Stomach smooth muscle (tissue), 2 donors: ENCODE data around the gene BRPF3.
A peak's percentile ranks its signal among the peaks of the same experiment; 100 is the strongest.

Experiments
- H3K27ac ChIP-seq: one replicate; pipeline ENCODE4 v1.7.0; 2013; ENCODE audit warnings: mild to moderate bottlenecking, low read length, inconsistent platforms
- H3K27me3 ChIP-seq, 2 donors: one replicate each; pipeline ENCODE4 v1.7.0; 2013; ENCODE audit warnings: low read length in 2 of 2; ENCODE audit not compliant: insufficient read depth in 2 of 2, control insufficient read depth in 1 of 2
- H3K36me3 ChIP-seq, 2 donors: one replicate each; pipeline ENCODE4 v1.7.0; 2013; ENCODE audit warnings: low read length in 2 of 2; ENCODE audit not compliant: control insufficient read depth in 2 of 2, insufficient read depth in 2 of 2
- H3K4me1 ChIP-seq: one replicate; pipeline ENCODE4 v1.7.0; 2013; ENCODE audit warnings: low read length; ENCODE audit not compliant: control insufficient read depth, insufficient read depth
- H3K4me3 ChIP-seq, 2 donors: one replicate each; pipeline ENCODE4 v1.7.0; 2013; ENCODE audit warnings: low read length in 2 of 2
- H3K9ac ChIP-seq, 2 donors: one replicate each; pipeline ENCODE4 v1.7.0; 2013; ENCODE audit warnings: low read length in 2 of 2, mild to moderate bottlenecking in 1 of 2
- H3K9me3 ChIP-seq, 2 donors: one replicate each; pipeline ENCODE4 v1.7.0; 2013; ENCODE audit warnings: low read length in 2 of 2; ENCODE audit not compliant: control insufficient read depth in 2 of 2
- donor health status: healthy.
- donor health status: Pancreatic carcinoma.

The BRPF3 gene

DNA sequence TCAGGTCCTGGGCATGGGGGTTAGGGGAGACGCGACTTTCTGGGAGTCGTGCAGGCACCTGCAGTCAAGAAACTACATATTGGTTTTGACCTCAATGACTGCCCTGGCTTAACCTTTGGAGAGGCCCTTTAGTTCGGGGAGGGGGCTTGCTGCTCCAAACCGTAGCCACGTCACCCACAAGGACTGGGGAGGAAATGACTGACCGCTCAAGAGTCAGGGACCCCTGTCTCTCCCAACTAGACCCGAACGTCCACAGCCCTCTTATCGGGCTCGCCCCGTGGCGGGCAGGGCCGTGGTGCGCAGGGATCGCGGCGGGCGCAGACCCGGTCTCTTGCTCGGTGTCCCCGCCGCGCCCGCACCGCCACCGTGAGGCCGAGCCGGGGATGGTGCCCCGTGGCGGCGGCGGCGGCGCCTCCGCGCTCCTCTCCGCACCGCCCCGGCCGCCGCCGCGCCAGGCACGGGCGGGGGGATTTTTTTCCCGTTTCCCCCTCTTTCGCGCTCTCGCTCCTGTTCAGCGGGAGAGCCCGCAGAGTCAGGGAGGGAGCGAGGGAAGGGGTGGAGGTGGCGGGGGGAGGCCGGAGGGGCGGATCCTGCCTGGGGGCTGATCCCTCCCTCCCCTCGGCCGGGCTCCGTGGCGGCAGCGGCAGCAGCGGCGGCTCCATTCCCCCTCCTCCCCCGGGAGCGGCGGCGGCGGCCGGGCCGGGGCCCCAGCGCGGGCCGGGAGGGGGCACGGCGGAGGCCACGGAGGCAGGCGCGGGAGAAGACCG lies at the start of gene BRPF3:
Gene BRPF3, plus strand, starts transcription at position 632 of the 767 bp plus-strand sequence. CDS start 3,579 bp downstream, outside the sequence.
- Histone ChIP-seq H3K9ac (peak within 1 kb of the TSS; percentile 82 to 89), H3K9me3 (no peaks in the 10 kb centered on the region), H3K4me1 (peaks cover 20% of the 10 kb centered on the region), H3K4me3 (peak within 1 kb of the TSS; percentile 84 to 85), H3K36me3 (peaks cover 7 to 12% of the 10 kb centered on the region in 2 donors), H3K27me3 (no peaks in the 10 kb centered on the region), H3K27ac (peak within 1 kb of the TSS; percentile 84)

DNA sequence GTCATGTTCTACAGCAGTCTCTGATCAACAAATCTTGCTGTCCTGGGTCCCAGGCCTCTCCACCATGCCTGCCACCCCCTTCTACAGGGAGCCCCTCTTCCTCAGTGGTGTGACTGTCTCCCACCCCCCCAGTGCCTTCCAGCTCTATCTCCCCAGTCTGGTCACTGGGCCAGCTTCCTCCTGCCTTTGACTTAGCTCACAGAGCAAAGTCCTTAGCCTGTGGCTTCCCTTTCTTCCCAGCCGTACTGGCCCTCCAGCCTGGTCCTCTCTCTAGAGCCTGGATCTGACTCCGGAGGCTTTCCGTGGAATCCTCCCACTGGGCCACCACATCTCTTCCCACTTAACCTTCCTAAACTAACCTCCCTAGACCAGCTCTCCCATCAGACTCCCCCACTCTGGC lies 49.2 kb upstream of the BRPF3 start:
- no peaks in the 10 kb centered on the region for H3K36me3 ChIP-seq
- no peaks in the 10 kb centered on the region for H3K27me3 ChIP-seq
- no peaks in the 10 kb centered on the region for H3K9me3 ChIP-seq
- H3K4me1 ChIP-seq, result no peaks in the 10 kb centered on the region
- no peak overlapping the region for H3K4me3 ChIP-seq
- H3K27ac ChIP-seq, result no peak overlapping the region
- H3K9ac ChIP-seq, result no peak overlapping the region

DNA sequence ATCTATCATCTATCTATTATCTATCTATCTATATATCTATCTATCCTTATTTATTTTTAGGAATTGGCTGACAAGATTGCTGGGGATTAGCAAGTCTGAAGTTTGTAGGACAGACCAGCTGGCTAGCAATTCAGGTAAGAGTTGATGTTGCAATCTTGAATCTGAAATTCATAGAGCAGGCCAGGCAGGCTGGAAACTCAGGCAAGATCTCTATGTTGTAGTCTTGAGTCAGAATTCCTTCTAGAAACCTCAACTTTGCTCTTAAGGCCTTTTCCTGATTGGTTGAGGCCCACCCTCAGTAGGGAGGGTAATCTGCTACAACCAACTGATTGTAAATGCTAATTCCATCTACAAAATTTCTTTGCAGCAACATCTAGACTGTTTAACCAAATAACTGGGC lies 47.1 kb upstream of the BRPF3 start:
- Histone ChIP-seq H3K9ac (no peak overlapping the region), H3K27ac (no peak overlapping the region), H3K4me1 (no peaks in the 10 kb centered on the region), H3K36me3 (no peaks in the 10 kb centered on the region), H3K4me3 (no peak overlapping the region), H3K27me3 (no peaks in the 10 kb centered on the region), H3K9me3 (no peaks in the 10 kb centered on the region)

DNA sequence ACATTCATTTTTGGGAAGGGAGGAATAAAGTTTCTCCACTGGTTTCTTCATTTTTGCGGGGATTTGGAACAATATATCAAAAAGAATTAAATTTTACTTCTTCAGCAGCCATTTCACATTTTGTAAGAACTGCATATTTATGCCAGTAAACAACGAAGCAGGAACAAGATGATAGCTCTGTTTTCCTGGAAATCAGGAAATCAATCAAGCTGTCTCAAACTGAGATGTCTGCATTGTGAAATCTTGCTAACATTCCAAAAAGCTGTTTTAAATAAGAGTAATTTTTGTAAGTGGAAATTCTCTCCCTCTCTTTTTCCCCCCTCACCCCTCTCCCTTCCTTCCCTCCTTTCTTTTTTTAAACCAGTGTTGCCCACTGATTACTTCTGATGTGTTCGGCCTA lies 46.3 kb upstream of the BRPF3 start:
- Histone ChIP-seq H3K9ac (no peak overlapping the region), H3K9me3 (no peaks in the 10 kb centered on the region), H3K4me3 (no peak overlapping the region), H3K4me1 (no peaks in the 10 kb centered on the region), H3K27ac (no peak overlapping the region), H3K27me3 (no peaks in the 10 kb centered on the region), H3K36me3 (no peaks in the 10 kb centered on the region)

DNA sequence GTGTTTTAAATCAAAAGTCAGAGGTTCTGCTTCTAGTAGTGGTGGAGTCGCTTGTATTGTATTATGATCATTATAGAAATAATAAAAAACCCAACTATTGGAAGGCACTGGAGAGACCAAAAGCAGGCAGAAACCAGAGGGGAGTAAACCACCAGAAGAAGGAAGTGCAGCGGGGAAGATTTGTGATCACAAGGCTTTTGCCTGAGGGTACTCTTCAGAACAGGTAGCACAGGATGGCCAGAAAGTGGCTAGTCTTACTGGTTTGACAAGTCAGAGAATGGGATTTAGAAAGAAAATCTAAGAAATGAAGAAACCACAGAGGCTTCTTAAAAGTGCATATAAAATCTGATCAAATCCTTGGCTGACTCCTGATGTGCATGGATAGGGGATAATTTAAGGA lies 42.3 kb upstream of the BRPF3 start:
- Histone ChIP-seq H3K36me3 (no peaks in the 10 kb centered on the region), H3K27ac (no peak overlapping the region), H3K4me3 (no peak overlapping the region), H3K27me3 (no peaks in the 10 kb centered on the region), H3K9ac (no peak overlapping the region), H3K4me1 (no peaks in the 10 kb centered on the region), H3K9me3 (no peaks in the 10 kb centered on the region)

- H3K27me3 ChIP-seq, result no peaks in the 10 kb centered on the region
- no peaks in the 10 kb centered on the region for H3K9me3 ChIP-seq
- H3K36me3 ChIP-seq, result no peaks in the 10 kb centered on the region
- no peak overlapping the region for H3K9ac ChIP-seq
- no peaks in the 10 kb centered on the region for H3K4me1 ChIP-seq
- no peak overlapping the region for H3K27ac ChIP-seq
- H3K4me3 ChIP-seq, result no peak overlapping the region
Measured at GRCh38 chr6:36155662-36156061, 40.9 kb upstream of the BRPF3 start.

DNA sequence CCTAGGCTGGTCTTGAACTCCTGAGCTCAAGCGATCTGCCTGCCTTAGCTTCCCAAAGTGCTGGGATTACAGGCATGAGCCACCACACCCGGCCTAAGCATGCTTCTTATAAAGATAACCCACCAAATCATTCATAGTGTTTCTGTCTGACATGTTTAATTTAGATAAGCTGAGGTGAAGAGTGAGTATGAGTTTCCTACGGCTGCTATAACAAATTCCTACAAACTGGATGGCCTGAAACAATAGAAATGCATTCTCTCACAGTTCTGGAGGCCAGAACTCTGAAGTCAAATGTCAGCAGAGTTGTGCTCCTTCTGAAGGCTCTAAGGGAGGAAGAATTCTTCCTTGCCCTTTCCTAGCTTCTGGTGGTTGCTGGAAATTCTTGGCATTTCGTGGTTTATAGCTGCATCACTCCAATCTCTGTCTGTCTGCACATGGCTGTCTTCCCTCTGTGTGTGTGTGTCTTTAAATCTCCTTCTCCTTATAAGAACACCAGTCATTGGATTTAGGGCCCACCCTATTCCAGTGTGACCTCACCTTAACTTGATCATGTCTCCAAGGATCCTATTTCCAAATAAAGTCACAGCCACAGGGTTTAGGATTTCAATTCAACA lies 36.3 kb upstream of the BRPF3 start:
- Histone ChIP-seq H3K9ac (no peak overlapping the region), H3K4me3 (no peak overlapping the region), H3K27ac (no peak overlapping the region), H3K27me3 (no peaks in the 10 kb centered on the region), H3K4me1 (no peaks in the 10 kb centered on the region), H3K9me3 (no peaks in the 10 kb centered on the region), H3K36me3 (no peaks in the 10 kb centered on the region)

DNA sequence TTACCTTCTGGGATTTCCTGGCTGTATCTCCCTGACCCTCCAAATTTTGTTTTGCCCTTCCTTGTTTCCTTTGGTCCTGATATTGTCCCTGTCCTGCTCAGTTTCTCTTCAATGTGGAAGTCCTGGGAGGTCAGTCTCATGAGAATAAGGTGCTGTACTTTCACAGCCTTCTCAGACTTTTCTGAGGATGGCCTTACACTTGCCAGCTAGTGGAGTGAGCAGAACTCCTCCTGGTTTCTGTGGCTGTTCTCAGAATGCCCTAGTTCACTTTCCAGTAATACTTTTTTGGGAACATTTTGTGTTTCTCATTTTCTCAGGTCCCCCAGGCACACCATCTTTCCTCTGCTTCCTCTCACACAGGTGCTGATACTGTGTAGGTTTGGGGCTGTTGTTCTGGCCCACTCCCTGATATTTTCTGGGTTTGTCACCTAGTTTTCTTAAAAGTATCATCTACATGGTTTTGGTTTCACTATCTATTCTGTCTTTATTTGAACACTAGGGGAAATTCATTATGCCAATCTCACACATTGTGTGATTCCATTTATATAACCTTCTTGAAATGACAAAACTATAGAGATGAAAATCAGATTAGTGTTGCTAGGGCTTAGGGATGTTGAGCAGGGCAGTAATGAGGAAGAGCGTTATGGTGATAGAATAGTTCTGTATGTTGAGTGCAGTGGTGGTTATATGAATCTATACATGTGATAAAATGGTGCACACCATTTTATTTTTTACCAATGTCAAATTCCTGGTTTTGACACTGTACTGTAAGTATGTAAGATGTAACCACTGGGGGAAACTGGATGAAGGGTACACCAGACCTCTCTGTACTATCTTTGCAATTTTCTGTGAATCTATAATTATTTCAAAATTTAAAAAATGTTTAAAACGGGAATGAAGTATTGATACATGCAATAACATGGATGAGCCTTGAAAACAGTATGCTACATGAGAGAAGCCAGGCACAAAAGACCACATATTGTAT lies 27.2 kb upstream of the BRPF3 start:
- Histone ChIP-seq H3K36me3 (no peaks in the 10 kb centered on the region), H3K9me3 (no peaks in the 10 kb centered on the region), H3K9ac (no peak overlapping the region), H3K27ac (no peak overlapping the region), H3K4me1 (no peaks in the 10 kb centered on the region), H3K4me3 (no peak overlapping the region), H3K27me3 (no peaks in the 10 kb centered on the region)

GRCh38 chr6:36170704-36171103 lies 25.8 kb upstream of the BRPF3 start:
- H3K4me3 ChIP-seq, result no peak overlapping the region
- no peak overlapping the region for H3K9ac ChIP-seq
- no peak overlapping the region for H3K27ac ChIP-seq
- H3K27me3 ChIP-seq, result no peaks in the 10 kb centered on the region
- H3K36me3 ChIP-seq, result no peaks in the 10 kb centered on the region
- no peaks in the 10 kb centered on the region for H3K4me1 ChIP-seq
- no peaks in the 10 kb centered on the region for H3K9me3 ChIP-seq

- H3K27ac ChIP-seq, result no peak overlapping the region
- H3K27me3 ChIP-seq, result no peaks in the 10 kb centered on the region
Measured at GRCh38 chr6:36171573-36171972, 25.0 kb upstream of the BRPF3 start.

More at GRCh38 chr6:36171573-36171972, 25.0 kb upstream of the BRPF3 start:
- Histone ChIP-seq H3K9me3 (no peaks in the 10 kb centered on the region), H3K4me3 (no peak overlapping the region), H3K36me3 (no peaks in the 10 kb centered on the region), H3K9ac (no peak overlapping the region), H3K4me1 (no peaks in the 10 kb centered on the region)
